HS-27A (cell line): Measurements from ENCODE around the gene HRNR.
"Not testable (repeated sequence)": the region's sequence is repeated elsewhere in the genome, so short reads cannot be mapped to it uniquely, and the experiment has no call there.

Experiments used
- DNase-seq: peaks from one replicate; pipeline ENCODE4 v3.0.0-alpha.2; 2012; ENCODE audit warnings: low read depth, missing footprints

Gene HRNR

DNA sequence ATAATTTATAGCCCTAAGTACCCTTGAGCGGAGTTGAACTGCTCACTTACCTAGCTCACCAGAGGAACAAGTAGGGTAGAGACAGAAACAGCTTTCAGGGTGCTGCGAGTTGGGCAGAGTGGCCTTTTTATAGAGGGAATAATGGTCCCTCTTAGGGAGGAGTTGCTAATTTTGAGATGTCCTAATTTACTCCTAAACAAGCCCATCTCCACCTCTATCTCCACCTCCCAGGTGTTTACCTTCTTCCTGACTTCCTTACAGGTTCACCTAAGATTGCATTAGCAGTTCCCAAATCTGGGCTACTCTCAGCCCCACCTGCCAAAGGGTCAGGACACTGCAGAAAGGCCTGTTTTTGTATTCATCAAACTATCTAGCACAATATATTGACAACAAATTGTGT is at the start of gene HRNR:
TSS of gene HRNR (minus strand) at position 101 of the 400 bp plus-strand sequence. CDS start 940 bp downstream, outside the sequence.
- no peak for DNase-seq

GRCh38 chr1:152256394-152256793 is 32.4 kb upstream of the HRNR start:
- DNase-seq = not testable (repeated sequence)

DNA sequence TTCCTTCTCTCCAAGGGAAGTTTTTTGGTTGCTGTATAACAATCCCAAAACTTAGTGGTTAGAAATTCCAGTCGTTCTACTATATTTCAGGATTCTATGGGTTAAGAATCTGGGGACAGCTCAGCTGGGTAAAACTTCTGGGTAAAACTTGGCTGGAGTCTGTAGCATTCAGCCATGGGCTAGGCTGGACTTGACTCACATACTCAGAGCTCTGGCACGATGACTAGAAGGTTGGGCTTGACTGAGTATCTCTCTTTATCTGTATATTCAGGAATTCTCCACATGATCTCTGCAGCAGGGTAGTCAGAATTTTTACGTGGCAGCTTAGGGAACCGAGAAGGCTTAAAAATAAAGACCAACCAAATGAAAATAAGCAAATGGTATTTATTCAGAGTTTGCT is 28.2 kb upstream of the HRNR start:
- DNase-seq = peak; percentile 56

GRCh38 chr1:152251391-152251790 is 27.4 kb upstream of the HRNR start:
- DNase-seq = no peak

DNA sequence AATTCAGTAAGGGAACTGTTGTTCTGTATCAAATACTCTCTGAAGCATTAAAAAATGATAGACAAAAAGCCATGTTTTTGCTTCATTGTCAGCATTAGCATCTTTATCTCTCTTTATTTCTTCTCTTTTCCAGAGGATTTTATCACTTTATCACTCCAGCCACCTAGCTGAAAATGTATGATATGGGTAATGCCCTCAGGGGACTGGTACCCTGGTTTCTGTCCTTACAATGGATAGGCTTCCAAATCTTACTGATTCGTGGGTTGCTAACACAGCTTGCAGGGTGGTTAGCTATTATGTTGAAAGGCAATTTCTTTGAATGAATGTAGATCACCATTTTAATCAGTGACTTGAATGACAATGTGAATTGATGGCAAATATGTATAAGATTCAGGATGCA is 23.3 kb upstream of the HRNR start:
- no peak for DNase-seq

DNA sequence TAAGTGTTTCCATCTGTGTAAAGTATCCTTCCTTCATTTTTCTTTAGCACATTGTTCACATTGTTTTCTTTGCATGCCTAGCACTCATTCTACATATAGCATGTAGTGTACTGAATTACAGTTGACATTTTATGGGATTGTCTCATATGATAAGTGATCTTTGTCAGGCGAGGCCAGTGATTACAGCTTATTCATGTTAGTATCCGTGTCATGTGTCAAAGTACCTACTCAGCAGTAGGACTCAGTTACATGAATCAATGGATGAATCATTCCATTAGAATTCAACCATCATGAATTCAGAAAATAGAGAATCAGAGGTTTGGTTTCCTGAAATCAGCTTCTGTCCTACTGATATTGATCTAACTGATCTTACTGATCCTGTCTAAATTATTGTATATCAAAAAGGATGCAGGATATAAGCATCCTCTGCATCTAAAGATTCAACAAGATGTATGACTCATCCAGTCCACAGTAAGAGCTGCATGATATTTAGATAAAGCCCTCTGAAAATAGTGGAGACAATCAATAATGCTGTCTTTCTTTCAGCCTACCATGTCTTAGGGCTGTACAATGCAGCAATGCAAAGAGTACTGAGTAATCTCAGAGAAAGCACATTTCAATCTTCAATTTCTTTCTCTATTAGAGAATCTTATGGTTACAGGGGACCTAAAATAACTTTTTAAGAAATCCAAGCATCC is 20.7 kb upstream of the HRNR start:
- peak; percentile 46 for DNase-seq

DNA sequence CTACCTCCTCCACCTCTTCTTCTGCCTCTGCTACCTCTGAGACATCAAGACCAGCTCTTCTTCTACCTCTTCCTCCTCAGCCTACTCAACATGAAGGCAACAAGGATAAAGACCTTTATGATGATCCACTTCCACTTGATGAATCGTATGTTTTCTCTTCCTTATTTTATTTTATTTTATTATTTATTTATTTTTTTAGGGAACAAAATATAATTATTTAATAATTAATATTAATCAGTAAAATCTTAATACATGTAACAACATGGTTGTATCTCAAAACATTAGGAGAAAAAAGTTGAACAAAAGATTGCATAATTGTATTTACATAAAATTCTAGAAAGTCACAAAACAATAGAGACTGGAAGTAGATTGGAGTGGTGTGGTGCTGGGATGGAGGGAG is 13.1 kb upstream of the HRNR start:
- DNase-seq = no peak

DNA sequence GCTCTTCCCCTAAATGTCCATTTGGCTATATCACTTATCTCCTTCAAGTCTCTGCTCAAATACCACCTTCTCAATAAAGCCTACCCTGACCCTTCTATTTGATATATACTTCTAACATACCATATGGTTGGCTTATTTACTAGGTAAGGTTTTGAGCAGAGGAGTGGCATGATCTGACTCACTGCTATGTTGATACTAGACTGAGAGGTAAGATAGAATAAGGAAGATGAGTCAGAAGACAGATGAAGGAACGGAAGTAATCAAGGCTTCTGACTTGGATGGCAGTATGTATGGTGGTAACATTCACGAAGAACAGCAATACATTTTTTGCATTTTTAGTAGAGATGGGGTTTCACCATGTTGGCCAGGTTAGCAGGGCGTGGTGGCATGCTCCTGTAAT is 4.8 kb upstream of the HRNR start:
- DNase-seq = no peak

DNA sequence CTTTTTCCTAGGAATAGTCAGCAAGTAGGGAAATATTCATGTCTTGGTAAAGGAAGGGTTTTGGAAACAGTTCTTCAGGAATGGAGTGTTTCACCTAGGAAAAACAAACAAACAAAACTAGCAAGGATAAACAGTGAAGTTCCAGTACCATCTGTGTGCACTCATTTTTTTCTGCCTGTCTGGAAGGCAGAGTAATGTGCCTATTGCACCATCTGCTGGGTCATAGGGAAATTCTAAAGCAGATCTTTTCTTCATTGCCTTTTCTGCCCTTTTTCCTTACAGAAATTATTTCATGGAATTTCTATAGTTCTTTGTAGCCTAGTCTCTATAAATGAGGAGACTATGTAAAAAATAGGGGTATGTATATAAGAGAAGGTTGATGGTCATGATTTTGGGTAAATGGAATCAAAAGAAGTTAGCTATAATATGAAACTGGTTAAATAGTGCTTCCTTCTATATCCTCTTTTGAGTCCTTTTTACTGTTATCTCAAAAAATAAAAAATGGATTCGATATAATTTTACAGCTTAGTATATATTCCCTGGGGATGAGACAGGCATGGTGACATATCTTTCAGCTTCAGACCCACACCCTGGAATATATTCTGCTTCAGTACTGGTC is 3.4 kb upstream of the HRNR start:
- DNase-seq = no peak

DNA sequence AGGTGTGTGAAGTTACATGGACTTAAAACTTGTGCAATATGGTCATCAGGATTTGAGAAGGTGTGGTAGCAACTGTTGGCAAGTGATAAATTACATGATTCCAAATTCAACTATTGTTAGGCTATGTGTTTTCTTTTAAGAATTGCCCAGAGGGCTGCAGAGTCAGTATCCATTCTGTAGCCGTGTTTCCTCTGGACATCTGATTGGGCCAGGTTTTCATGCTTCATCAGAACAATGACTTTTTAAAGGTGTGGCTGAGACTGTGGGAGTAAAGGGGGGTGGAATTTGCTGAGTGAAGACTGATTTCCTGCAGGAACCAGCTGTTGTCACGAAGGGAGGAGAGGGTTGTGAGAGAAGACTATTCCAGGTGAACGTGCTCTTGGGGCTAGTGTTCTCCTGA is 1.7 kb upstream of the HRNR start:
- DNase-seq = no peak

DNA sequence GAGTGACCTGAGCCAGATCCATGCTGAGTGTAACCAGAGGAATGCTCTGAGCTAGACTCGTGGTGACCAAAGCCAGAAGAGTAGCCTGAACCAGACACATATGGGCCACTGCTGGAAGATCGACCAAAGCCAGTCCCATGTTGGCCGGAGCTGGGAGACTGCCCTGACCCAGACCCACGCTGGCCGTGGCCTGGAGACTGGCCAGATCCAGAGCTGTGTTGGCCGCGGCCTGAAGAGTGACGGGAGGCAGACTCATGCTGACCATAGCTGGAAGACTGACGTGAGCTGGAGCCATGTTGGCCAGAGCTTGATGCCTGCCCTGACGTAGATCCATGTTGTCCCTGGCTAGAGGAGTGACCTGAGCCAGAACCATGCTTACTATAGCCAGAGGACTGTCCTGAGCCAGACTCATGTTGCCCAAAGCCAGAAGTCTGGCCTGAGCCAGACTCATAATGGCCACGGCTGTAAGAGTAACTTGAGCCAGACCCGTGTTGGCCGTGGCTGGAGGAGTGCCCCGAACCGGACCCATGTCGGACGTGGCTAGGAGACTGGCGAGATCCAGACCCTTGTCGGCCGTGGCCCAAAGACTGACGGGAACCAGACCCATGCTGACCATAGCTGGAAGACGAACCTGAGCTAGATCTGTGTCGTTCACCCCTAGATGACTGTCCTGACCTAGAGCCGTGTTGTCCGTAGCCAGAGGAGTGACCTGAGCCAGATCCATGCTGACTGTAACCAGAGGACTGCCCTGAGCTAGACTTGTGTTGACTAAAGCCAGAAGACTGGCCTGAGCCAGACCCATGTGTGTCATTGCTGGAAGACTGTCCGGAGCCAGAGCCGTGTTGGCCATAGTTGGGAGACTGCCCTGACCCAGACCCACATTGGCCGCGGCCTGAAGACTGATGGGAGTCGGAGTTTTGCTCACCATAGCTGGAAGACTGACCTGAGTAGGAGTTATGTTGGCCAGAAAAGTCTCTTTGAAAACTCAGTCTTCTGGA is 3.5 kb downstream of the HRNR start:
- no peak for DNase-seq

- not testable (repeated sequence) for DNase-seq
These were observed 4.6 kb downstream of the HRNR start for GRCh38 chr1:152219438-152219837.

DNA sequence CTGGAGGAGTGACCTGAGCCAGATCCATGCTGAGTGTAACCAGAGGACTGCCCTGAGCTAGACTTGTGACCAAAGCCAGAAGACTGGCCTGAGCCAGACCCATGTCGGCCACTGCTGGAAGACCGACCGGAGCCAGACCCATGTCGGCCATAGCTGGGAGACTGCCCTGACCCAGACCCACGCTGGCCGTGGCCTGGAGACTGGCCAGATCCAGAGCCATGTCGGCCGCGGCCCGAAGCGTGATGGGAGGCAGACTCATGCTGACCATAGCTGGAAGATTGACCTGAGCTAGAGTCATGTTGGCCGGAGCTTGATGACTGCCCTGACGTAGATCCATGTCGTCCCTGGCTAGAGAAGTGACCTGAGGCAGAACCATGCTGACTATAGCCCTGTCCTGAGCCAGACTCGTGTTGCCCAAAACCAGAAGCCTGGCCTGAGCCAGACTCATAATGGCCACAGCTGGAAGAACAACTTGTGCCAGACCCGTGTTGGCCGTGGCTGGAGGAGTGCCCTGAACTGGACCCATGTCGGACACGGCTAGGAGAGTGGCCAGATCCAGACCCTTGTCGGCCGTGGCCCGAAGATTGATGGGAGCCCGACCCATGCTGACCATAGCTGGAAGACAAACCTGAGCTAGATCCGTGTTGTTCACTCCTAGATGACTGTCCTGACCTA is 5.1 kb downstream of the HRNR start:
- no peak for DNase-seq

GRCh38 chr1:152215604-152216003 is 8.4 kb downstream of the HRNR start:
- not testable (repeated sequence) for DNase-seq

DNA sequence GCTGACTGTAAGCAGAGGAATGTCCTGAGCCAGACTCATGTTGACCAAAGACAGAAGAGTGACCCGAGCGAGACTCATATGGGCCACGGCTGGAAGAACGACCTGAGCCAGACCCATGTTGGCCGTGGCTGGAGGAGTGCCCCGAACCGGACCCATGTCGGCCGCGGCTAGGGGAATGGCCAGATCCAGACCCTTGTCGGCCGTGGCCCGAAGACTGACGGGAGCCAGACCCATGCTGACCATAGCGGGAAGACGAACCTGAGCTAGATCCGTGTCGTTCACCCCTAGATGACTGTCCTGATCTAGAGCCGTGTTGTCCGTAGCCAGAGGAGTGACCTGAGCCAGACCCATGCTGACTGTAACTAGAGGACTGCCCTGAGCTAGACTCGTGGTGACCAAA is 9.1 kb downstream of the HRNR start:
- DNase-seq = not testable (repeated sequence)

- no peak for DNase-seq
These were observed 25.0 kb downstream of the HRNR start for GRCh38 chr1:152198982-152199381.

- no peak for DNase-seq
These were observed 26.5 kb downstream of the HRNR start for GRCh38 chr1:152197361-152197941.

- no peak for DNase-seq
These were observed 32.3 kb downstream of the HRNR start for GRCh38 chr1:152191711-152192110.

DNA sequence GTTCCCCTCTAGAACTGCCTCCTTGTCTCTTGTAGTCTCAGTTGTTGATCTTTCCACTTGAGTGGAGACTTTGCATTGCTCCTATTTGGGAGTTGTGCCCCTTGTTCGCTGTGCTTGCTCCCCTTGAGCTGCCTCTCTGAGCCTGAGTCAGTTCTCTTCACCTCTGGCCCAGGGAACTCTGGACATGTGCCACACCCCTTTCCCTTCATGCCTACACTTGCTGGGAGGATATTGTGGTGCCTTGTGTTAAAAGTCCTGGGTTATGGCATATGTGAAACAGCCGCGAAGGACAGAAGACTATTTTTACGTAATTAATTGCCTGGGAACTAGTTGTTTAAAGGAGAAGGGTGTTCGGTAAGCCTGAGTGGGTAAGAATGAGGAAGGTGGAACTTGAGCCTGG is 32.7 kb downstream of the HRNR start:
- DNase-seq = no peak

DNA sequence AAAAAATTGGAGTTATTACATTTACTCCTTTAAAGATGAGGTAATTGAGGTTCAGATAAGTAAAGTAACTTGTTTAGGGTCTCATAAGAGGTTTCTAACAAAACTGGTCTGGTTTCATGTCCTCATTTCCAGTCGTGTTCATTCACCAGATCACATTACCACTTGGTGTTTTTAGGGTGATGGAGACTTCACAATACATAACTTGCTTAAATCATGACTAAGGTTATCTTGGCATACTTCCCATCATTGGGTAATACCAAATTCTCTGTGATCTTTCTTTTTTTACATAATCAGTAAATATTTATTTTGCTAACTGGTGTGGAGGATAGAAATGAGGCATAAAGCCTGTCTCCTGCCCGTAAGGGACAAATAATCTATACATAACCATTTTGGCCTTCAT is 33.4 kb downstream of the HRNR start:
- DNase-seq = no peak

- no peak for DNase-seq
These were observed 34.1 kb downstream of the HRNR start for GRCh38 chr1:152189657-152190442.
